HEK293 (cell line): ENCODE measurements around the gene MAPK12.

Experiments
- CTCF ChIA-PET: fragments of 350-600 bp; formaldehyde crosslinking; extraction: SDS; loops from one replicate; lab custom pipeline; 2021; ENCODE audit warnings: antibody characterized with exemption; lab: Yijun Ruan, JAX
- POLR2A ChIA-PET: fragments of 300-600 bp; formaldehyde crosslinking; extraction: SDS; loops from one replicate; lab custom pipeline; 2020; ENCODE audit warnings: antibody characterized with exemption, inconsistent platforms; lab: Yijun Ruan, JAX
- H3K27ac ChIP-seq: fragments of 200-500 bp; sonication (Bioruptor generic); 2 replicates; pipeline ENCODE4 v1.5.1; 2014; ENCODE audit warnings: low read depth, low read length, control low read depth, inconsistent platforms; ENCODE audit errors: extremely low read depth
- H3K36me3 ChIP-seq, 2 experiments: fragments of 200-500 bp in 1 of 2; sonication (Bioruptor generic) in 1 of 2; 1 replicate in 1 of 2; 2 replicates in 1 of 2; pipeline ENCODE4 v1.5.1; 2014 to 2017; ENCODE audit warnings: inconsistent platforms in 2 of 2, low read length in 2 of 2; ENCODE audit not compliant: control insufficient read depth in 2 of 2, insufficient read depth in 1 of 2
- H3K4me1 ChIP-seq: fragments of 200-500 bp; sonication (Bioruptor generic); 2 replicates; pipeline ENCODE4 v1.5.1; 2014; ENCODE audit warnings: mild to moderate bottlenecking, low read length, inconsistent platforms; ENCODE audit not compliant: control insufficient read depth, insufficient read depth
- H3K4me3 ChIP-seq: 2 replicates; pipeline ENCODE4 v1.5.1; 2011; ENCODE audit warnings: low read depth, mild to moderate bottlenecking, control low read depth, low read length, moderate library complexity
- H3K9me3 ChIP-seq: fragments of 200-500 bp; sonication (Bioruptor generic); 2 replicates; pipeline ENCODE4 v1.5.1; 2014; ENCODE audit warnings: low read depth, low read length, inconsistent platforms; ENCODE audit not compliant: control insufficient read depth, insufficient read depth
- KLF8 ChIP-seq: fragments of 450-650 bp; formaldehyde crosslinking; IDR thresholded peaks from 2 replicates; pipeline ENCODE4 v1.5.1; 2016; ENCODE audit warnings: missing biosample characterization, missing genetic modification characterization
- PRDM1 ChIP-seq: fragments of 450-650 bp; formaldehyde crosslinking; IDR thresholded peaks from 2 replicates; pipeline ENCODE4; 2016; ENCODE audit warnings: missing biosample characterization, missing genetic modification characterization
- RBAK ChIP-seq: fragments of 450-650 bp; formaldehyde crosslinking; IDR thresholded peaks from 2 replicates; pipeline ENCODE4 v1.5.1; 2016; ENCODE audit warnings: missing biosample characterization, missing genetic modification characterization
- SCRT1 ChIP-seq: fragments of 450-650 bp; formaldehyde crosslinking; IDR thresholded peaks from 2 replicates; pipeline ENCODE4 v1.5.1; 2016; ENCODE audit warnings: missing biosample characterization, missing genetic modification characterization, borderline replicate concordance
- YY1 ChIP-seq: fragments of 450-650 bp; formaldehyde crosslinking; IDR thresholded peaks from 2 replicates; pipeline ENCODE4 v1.5.1; 2018; ENCODE audit warnings: missing biosample characterization, missing genetic modification characterization
- ZBTB7A ChIP-seq: fragments of 450-650 bp; formaldehyde crosslinking; IDR thresholded peaks from 2 replicates; pipeline ENCODE4 v1.5.1; 2016; ENCODE audit warnings: low read depth, missing biosample characterization, missing genetic modification characterization
- ZFHX2 ChIP-seq: fragments of 450-650 bp; formaldehyde crosslinking; conservative IDR thresholded peaks from 2 replicates; pipeline ENCODE4 v1.5.1; 2016; ENCODE audit warnings: missing biosample characterization, missing genetic modification characterization
- ZIC2 ChIP-seq: fragments of 450-650 bp; formaldehyde crosslinking; IDR thresholded peaks from 2 replicates; pipeline ENCODE4 v1.5.1; 2016; ENCODE audit warnings: missing biosample characterization, missing genetic modification characterization
- ZNF10 ChIP-seq: fragments of 450-650 bp; formaldehyde crosslinking; IDR thresholded peaks from 2 replicates; pipeline ENCODE4 v1.5.1; 2017; ENCODE audit warnings: missing biosample characterization, missing genetic modification characterization
- ZNF140 ChIP-seq: fragments of 450-650 bp; formaldehyde crosslinking; IDR thresholded peaks from 2 replicates; pipeline ENCODE4 v1.5.1; 2016; ENCODE audit warnings: missing biosample characterization, missing genetic modification characterization
- ZNF266 ChIP-seq: fragments of 450-650 bp; formaldehyde crosslinking; IDR thresholded peaks from 2 replicates; pipeline ENCODE4 v1.5.1; 2016; ENCODE audit warnings: missing biosample characterization, missing genetic modification characterization, low read depth
- ZNF274 ChIP-seq, 2 experiments: fragments of 200-500 bp in 1 of 2; fragments of 450-650 bp in 1 of 2; sonication (Bioruptor generic) in 1 of 2; formaldehyde crosslinking in 1 of 2; IDR thresholded peaks; 2 replicates each; pipeline versions ENCODE4 v1.5.1 to v1.6.1; 2014 to 2016; ENCODE audit warnings: borderline replicate concordance in 1 of 2, inconsistent platforms in 1 of 2, low read length in 1 of 2, missing biosample characterization in 1 of 2, missing genetic modification characterization in 1 of 2
- ZNF433 ChIP-seq: fragments of 450-650 bp; formaldehyde crosslinking; IDR thresholded peaks from 2 replicates; pipeline ENCODE4 v1.5.1; 2016; ENCODE audit warnings: missing biosample characterization, missing genetic modification characterization, low read depth
- ZNF48 ChIP-seq: fragments of 450-650 bp; formaldehyde crosslinking; IDR thresholded peaks from 2 replicates; pipeline ENCODE4 v1.5.1; 2016; ENCODE audit warnings: missing biosample characterization, missing genetic modification characterization
- ZNF555 ChIP-seq: fragments of 450-650 bp; formaldehyde crosslinking; conservative IDR thresholded peaks from 2 replicates; pipeline ENCODE4 v1.5.1; 2017; ENCODE audit warnings: missing biosample characterization, mild to moderate bottlenecking, missing genetic modification characterization, inconsistent platforms
- ZNF692 ChIP-seq: fragments of 450-650 bp; formaldehyde crosslinking; IDR thresholded peaks from 2 replicates; pipeline ENCODE4 v1.5.1; 2016; ENCODE audit warnings: missing biosample characterization, missing genetic modification characterization
- ZSCAN16 ChIP-seq: fragments of 450-650 bp; formaldehyde crosslinking; IDR thresholded peaks from 2 replicates; pipeline ENCODE4 v1.5.1; 2016; ENCODE audit warnings: missing biosample characterization, missing genetic modification characterization
- TF ChIP-seq, protein P1 (sequence below): fragments of 450-650 bp; formaldehyde crosslinking; IDR thresholded peaks from 2 replicates; pipeline ENCODE4; 2016; ENCODE audit warnings: missing biosample characterization, missing genetic modification characterization
- TF ChIP-seq, protein P2 (sequence below): fragments of 450-650 bp; formaldehyde crosslinking; IDR thresholded peaks from 2 replicates; pipeline ENCODE4 v1.5.1; 2017; ENCODE audit warnings: missing biosample characterization, missing genetic modification characterization

Gene MAPK12

DNA sequence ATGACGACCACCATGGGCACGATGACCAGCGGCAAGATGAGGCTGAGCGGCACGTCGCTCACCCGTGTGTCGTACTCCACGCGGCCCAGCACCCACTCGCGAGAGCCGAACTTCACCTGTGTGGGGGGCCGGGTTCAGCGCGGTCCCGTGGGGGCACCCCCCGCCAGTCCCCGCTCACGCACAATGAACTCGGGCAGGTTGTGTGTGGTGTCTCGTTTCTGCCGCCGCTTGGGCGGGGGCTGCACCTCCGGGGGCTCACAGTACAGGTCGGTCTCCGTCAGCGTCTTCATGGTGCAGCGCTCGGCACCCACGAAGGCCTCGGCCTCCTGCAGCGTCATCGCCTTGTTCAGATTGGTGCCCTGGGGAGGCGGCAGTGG, 19.9 kb upstream of the MAPK12 start (continued):
- TF ChIP-seq, protein P1, sequence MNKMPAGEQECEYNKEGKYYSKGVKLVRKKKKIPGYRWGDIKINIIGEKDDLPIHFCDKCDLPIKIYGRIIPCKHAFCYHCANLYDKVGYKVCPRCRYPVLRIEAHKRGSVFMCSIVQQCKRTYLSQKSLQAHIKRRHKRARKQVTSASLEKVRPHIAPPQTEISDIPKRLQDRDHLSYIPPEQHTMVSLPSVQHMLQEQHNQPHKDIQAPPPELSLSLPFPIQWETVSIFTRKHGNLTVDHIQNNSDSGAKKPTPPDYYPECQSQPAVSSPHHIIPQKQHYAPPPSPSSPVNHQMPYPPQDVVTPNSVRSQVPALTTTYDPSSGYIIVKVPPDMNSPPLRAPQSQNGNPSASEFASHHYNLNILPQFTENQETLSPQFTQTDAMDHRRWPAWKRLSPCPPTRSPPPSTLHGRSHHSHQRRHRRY (tag by site-specific recombination): no peak
- TF ChIP-seq ZNF10 (tag by site-specific recombination) (no peak), ZNF48 (tag by site-specific recombination) (no peak), ZBTB7A (tag by site-specific recombination) (no peak), RBAK (no peak), SCRT1 (tag by site-specific recombination) (no peak), ZNF140 (tag by site-specific recombination) (no peak), ZNF266 (tag by site-specific recombination) (no peak), ZNF433 (no peak), ZNF555 (tag by site-specific recombination) (no peak), ZIC2 (no peak)

GRCh38 chr22:50280708-50281383, 19.4 kb upstream of the MAPK12 start:
- Histone ChIP-seq H3K27ac (no peak overlapping the region), H3K4me1 (no peaks in the 10 kb centered on the region), H3K4me3 (no peak overlapping the region)
- CTCF ChIA-PET: no interaction called here
- TF ChIP-seq ZFHX2 (no peak), ZNF692 (tag by site-specific recombination) (no peak), PRDM1 (no peak), ZNF274 (IDR thresholded peaks at IDR 0.05; ENCODE audit: low read length) (no peak), ZNF274 (tag by site-specific recombination; IDR thresholded peaks at IDR 0.05; ENCODE audit: borderline replicate concordance) (no peak), YY1 (tag by site-specific recombination) (no peak), ZSCAN16 (tag by site-specific recombination) (no peak), ZNF10 (tag by site-specific recombination) (no peak), KLF8 (tag by site-specific recombination) (no peak), RBAK (no peak)
- TF ChIP-seq, protein P2, sequence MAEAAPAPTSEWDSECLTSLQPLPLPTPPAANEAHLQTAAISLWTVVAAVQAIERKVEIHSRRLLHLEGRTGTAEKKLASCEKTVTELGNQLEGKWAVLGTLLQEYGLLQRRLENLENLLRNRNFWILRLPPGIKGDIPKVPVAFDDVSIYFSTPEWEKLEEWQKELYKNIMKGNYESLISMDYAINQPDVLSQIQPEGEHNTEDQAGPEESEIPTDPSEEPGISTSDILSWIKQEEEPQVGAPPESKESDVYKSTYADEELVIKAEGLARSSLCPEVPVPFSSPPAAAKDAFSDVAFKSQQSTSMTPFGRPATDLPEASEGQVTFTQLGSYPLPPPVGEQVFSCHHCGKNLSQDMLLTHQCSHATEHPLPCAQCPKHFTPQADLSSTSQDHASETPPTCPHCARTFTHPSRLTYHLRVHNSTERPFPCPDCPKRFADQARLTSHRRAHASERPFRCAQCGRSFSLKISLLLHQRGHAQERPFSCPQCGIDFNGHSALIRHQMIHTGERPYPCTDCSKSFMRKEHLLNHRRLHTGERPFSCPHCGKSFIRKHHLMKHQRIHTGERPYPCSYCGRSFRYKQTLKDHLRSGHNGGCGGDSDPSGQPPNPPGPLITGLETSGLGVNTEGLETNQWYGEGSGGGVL (tag by site-specific recombination): no peak
- TF ChIP-seq, all 188 proteins: peak for 0
- Histone ChIP-seq H3K36me3 (peaks cover 0 to 94% of the 10 kb centered on the region in 2 experiments; a peak in 2 of 3 replicates), H3K9me3 (no peaks in the 10 kb centered on the region)
- POLR2A ChIA-PET: interaction anchor here (0.9 to 1.4 kb wide), 2 partner anchors 12 to 25 kb away, joined by 3 to 4 read pairs; no protein-coding TSS in a partner anchor
